HG02973 (cell line): Measurements from ENCODE around the gene C6orf141.

Source experiments
- ATAC-seq: cut with Tn5 transposase; IDR thresholded peaks from one replicate; pipeline ENCODE4 v1.9.1; 2021; ENCODE audit warnings: moderate library complexity; ENCODE audit not compliant: unreplicated experiment

Gene C6orf141

GRCh38 chr6:49550492-49551077 lies at the start of gene C6orf141:
C6orf141 (plus strand) TSS chr6:49550668; CDS start chr6:49550793, 125 bp downstream.
- ATAC-seq: peak; percentile 80

- no peak for ATAC-seq
Measured at GRCh38 chr6:49504666-49505065, 45.8 kb upstream of the C6orf141 start.

- ATAC-seq: no peak
Measured at GRCh38 chr6:49506569-49507111, 43.8 kb upstream of the C6orf141 start.

GRCh38 chr6:49509342-49509741 lies 41.1 kb upstream of the C6orf141 start:
- ATAC-seq: no peak

- no peak for ATAC-seq
Measured at GRCh38 chr6:49513153-49513989, 37.1 kb upstream of the C6orf141 start.

- ATAC-seq: no peak
Measured at GRCh38 chr6:49514571-49515484, 35.6 kb upstream of the C6orf141 start.

- ATAC-seq: no peak
Measured at GRCh38 chr6:49515485-49516146, 34.9 kb upstream of the C6orf141 start.

GRCh38 chr6:49516147-49516505 lies 34.3 kb upstream of the C6orf141 start:
- ATAC-seq: no peak

GRCh38 chr6:49517919-49518318 lies 32.5 kb upstream of the C6orf141 start:
- ATAC-seq: no peak

- peak; percentile 87 for ATAC-seq
Measured at GRCh38 chr6:49519660-49520059, 30.8 kb upstream of the C6orf141 start.

- ATAC-seq: no peak
Measured at GRCh38 chr6:49522710-49523593, 27.5 kb upstream of the C6orf141 start.

- ATAC-seq: no peak
Measured at GRCh38 chr6:49523901-49524300, 26.6 kb upstream of the C6orf141 start.

GRCh38 chr6:49524541-49524940 lies 25.9 kb upstream of the C6orf141 start:
- no peak for ATAC-seq

- no peak for ATAC-seq
Measured at GRCh38 chr6:49526598-49526997, 23.9 kb upstream of the C6orf141 start.

- ATAC-seq: no peak
Measured at GRCh38 chr6:49527320-49527719, 23.1 kb upstream of the C6orf141 start.

GRCh38 chr6:49528571-49528970 lies 21.9 kb upstream of the C6orf141 start:
- ATAC-seq: no peak

- ATAC-seq: no peak
Measured at GRCh38 chr6:49530141-49530776, 20.2 kb upstream of the C6orf141 start.

GRCh38 chr6:49531774-49532569 lies 18.5 kb upstream of the C6orf141 start:
- ATAC-seq: peak; percentile 97
